NCI-H82 (cell line): ENCODE data around the gene SACS.

Experiments
- DNase-seq: peaks from one replicate; lab custom pipeline; 2025; lab: John Stamatoyannopoulos, UW

SACS gene

DNA sequence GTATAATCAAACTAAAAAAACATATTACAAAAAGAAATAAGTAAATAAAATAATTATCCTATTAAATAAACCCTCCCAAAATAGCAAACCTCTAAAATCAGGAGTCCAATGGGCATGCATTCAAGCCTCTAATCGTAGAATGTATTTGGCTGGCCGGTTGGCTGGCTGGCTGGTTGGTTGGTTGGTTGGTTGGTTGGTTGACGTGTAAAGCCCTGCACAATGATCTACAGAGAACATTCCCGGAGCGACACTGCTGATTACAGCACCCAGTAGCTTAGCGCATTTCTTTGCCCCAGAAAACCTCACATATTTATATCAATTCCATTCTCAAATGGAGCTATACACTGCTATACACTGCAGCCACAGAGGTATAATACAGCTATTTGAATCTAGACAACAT lies 65.6 kb downstream of the SACS start:
- no peak for DNase-seq

DNA sequence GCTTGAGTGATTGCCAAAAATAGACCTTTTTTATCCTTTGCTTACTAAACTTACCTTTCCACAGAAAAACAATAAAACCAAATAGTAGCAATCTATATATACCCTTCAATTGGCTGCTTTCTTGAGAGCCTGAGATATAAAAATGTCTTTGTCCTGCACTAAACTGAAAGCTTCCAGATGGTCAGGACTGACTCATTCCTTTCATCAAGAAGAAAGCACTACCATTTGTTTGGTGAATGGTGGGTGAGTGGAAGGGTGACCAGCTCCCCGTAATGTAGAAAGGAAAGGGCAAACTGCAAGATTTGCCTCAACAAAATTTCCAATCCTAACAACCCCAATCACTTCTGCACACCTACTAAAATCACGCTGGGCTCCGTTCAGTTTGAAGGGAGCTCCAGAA lies 67.8 kb downstream of the SACS start:
- DNase-seq, result no peak

DNA sequence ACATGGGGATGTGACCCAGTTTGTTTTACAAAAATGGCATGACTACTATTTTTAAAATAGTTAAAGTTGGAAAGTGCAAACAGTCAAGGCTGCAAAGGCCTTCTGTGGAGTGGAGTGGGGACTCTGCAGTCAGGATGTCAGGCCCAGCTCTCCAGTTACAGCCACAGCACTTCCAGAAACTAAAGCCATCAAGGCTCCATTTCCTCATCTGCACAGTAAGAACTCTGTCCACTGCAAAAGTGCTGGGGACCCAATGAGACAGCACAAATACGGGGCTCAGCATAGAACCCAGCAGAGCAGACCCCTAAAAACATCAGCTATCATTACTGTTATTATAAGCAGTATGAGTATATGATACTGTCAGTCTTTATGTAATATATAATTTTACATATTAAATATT lies 73.6 kb downstream of the SACS start:
- no peak for DNase-seq

DNA sequence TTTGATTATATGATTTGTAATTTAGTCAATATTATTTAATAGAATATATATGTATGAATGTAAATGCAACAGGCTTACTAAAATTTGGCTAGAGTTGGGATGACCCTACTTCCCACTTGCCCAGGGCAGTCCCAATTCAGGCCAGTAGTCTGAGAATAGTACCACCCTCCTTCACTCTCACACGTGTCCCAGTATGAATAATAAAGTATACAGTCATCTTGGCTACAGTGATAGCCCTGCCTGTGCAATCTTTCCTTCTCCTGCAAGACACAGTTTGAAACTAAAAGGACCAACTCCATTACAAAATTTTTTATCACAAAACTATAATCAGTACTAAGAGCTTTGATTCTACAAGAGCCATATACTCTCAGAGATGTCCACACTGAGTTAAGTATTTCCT lies 76.2 kb downstream of the SACS start:
- no peak for DNase-seq

DNA sequence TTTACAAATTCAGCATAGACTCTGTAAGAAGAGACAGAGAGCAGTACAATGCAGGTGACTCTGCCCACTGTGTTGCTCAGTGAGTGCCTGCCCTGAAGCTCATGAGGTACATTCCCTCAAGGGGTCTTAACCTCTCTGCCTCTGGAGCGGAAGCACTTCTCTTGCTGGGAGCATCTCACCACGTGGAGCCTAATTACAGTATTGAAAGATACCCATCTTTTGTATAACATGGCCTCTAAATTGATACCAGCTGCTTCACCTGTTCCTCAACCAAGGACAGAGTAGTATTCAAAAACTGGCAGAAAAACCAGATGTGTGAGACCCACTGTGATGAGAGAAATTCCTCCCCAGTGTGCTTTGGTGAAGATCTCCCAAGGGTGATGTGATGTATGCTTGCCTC lies 77.1 kb downstream of the SACS start:
- DNase-seq, result no peak

DNA sequence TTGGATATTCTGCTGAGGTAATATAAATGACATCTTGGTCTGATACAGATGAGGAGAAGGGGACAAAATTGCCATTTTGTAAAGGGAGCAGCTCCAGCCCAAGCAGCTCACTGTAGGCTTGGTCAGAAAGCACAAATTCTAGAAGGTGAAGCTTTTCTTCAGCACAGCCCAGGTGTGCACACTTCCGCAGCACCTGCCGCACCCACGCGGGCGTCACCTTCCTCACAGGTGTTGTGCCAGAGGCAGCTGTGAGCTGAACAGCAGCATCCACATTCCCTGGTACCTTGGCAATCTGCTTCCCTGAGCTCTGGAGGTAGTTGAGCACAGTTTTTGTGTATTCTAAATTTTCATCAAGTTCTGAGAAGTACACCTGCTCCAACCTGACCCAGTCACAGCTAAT lies 79.0 kb downstream of the SACS start:
- no peak for DNase-seq

DNA sequence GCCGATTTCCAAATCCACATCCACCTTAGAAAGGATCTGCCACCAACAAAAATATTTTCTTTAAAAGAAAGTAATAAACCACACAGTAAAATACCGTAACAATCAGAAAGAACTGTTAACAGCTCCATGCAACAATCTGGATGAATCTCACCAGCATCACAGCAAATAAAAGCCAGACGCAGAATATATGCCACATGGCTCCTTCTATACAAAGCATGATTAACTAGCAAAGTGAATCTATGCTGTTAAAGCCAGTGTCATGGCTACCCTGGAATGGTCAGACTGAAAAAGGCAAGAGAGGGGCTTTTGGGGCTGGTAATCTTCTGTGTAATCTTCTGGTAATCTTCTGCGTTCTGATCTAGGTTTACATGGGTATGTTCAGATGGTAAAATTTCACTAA lies 81.3 kb downstream of the SACS start:
- peak; percentile 22 for DNase-seq

DNA sequence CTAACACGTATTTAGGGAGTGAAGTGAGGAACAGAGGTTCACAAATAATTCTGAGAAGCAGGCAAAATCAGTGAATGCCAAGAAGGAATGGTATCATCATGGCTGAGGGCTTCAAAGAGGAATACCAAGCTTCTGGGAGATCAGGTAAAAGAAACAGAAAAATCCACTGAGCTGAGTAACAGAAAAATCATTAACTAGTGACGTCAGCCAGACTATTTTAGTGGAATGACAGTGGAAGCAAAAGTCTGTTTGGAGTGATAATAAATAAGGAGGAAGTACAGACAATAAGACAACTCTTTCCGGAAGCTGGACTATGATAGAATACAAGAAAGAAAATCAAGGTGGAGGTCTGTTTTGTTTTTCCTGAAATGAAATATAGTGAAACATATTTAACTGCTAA lies 83.5 kb downstream of the SACS start:
- DNase-seq, result no peak

DNA sequence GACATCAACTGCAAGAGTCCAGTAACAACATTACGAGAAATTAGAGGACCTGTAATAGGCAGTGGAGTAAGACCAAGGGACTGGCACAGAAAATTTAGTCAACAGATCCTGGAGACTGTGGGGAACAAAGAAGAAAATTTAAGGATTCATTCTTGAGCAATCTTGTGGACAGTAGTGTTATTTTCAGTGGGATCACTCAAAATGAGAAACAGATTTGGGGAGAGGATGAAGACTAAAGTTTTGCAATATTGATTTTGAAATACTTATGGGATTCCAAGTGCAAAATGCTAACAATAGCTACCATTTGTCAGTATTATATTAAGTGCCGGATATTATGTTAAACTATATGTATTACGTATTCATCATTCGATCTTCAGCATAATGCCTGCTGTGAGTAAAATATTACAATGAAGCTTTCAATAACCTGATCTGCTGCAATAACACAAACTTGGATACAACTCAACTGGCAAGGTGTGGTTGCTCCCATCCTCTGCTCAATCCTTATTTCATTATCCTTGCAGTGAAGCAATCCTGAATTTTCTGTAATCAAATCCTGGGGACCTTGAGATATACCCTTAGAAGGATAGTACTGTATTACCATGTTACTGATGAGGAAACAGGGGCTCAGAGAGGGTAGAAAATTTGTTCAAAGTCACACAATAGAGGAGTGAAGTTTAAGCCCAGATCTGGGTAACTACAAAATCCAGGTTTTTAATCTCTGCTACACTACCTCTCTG lies 84.2 kb downstream of the SACS start:
- DNase-seq, result no peak

DNA sequence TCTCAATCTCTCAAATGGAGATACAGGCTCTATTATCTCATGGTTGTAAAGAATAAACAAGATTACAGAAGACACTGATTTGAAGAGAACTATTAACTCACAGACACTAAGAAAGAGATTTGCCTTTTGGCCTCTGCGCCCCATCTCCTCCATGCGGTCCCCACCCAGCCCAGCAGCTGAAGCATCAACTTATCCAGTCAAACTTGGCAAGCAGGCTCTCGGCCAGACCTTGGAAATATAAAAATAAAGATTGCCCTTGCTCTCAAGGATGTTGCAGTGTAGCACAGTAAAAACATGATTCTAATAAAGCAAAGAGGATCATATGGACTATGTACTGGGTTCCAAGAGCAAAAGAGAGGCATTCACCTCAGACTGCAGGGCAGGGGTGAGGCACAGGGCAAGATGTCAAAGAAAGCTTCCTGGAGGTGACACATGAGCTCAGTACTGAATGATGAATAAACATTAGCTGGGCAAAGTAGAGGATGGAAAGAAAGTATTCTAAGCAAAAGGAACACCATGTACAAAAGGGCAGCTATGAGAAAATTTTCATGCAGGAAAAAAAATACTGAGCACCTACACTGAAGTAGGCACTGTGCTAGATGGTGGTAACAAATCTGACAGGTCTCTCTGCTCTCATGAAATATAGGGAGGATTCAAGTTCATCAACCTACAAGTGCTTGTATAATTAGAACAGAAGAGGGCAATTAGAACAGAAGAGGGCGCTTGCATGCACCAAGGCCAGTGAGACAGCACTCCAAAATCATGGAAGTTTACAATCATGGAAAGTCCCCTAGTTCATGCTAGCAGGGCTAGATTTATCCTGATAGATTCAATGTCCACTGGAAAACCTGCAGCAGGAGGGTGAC lies 85.0 kb downstream of the SACS start:
- DNase-seq, result no peak

DNA sequence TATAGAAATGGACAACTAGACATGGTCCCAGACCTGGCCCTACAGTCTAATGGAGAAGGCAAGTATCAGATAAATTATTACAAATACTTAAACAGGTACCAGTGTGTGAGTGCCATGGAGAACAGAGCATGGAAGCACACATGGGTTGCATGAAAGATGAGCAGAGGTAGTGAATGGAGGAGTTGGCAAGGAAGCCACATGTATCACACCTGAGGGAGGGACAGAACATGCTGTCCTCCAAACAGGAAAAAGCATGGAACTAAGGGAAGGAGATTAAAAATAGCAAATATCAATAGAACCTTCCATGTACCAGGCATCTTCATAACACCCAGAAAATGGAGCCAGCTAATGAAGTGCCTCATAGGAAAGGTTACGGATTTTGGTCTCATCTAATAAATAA lies 85.9 kb downstream of the SACS start:
- no peak for DNase-seq

DNA sequence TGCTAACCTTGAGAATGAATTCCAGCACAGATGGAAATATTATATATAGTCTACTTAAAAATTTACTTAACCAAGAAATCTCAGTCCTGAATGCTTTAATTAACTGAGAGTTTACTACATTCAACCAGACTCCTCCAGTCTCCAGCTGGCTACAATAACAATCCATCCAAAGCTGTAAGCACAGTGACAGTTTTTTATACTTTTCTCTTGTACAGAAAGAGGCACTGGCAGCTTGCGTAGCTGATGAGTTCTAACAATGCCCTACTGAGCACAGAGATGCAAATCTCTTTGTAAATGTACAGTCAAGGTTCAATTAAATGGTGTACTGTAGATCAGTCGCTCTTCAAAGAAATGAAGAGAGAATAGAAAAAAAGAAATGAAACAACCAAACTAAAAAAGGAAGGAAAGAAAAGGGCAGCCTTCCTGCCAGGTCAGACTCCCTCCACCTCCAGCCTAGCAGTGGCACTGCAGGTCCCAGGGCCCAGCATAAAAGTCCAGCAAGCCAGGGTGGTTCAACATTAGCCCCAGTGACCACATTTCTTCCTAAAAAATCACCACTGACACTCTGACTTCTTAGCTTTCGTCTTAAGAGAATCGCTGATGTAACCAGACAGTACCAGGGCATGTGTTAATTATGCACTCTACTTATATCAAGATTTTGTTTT lies 88.4 kb downstream of the SACS start:
- DNase-seq, result no peak

DNA sequence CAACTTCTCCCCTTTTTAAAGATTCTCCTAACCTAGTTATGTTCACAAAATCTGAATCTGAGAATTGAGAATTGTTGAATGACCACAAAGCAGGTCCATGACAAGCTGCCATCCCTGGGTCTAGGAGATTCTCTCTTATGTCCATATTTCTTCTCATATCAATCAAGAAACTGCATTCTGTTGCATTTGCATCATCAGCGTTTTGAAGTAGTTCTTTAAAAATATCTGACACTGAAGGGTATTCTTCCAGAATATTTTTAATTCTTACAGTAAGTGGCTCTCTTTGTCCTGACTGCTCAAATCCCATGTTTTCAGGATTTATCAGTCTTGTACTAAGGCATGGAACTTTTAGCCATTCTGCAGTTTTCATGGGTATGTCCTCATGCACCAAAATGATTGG lies 94.3 kb downstream of the SACS start:
- DNase-seq, result no peak

DNA sequence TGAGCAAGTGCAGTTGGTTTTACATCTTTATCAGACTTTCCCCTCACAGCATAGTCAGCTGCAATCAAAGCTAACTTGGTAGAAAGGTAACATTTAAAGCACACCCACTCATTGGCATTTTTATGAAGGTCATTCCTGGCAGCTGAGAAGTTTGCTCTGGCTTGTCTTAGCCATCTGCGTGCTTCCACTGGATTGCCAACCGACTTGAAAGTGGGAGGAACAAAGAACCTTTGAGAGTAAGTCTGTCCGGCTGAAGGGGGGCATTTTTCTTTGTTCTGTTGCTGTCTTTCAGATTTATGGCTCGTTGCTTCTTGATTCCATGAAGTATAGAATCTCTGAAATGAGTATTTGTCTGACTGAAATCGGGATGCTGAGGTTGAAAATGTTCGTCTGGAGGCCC lies 103.1 kb downstream of the SACS start:
- DNase-seq, result no peak

DNA sequence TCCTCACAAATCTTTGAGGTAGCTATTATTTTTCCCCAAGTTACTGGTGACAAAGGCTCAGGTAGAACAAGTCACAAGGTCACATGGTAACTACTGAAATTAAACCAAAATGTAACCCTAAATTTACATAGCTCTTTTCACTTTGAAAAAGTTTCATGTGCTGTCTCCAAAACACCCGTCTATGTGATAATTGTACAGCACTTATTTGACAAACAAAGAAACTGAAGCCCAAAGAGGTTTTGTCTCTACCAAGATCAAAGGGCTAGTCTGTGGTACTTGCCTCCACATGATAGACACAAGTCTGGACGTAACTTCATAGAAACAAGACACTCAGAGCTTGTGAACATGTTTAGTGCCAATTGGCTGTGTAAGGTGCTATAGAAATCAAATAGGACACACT lies 108.3 kb downstream of the SACS start:
- no peak for DNase-seq

DNA sequence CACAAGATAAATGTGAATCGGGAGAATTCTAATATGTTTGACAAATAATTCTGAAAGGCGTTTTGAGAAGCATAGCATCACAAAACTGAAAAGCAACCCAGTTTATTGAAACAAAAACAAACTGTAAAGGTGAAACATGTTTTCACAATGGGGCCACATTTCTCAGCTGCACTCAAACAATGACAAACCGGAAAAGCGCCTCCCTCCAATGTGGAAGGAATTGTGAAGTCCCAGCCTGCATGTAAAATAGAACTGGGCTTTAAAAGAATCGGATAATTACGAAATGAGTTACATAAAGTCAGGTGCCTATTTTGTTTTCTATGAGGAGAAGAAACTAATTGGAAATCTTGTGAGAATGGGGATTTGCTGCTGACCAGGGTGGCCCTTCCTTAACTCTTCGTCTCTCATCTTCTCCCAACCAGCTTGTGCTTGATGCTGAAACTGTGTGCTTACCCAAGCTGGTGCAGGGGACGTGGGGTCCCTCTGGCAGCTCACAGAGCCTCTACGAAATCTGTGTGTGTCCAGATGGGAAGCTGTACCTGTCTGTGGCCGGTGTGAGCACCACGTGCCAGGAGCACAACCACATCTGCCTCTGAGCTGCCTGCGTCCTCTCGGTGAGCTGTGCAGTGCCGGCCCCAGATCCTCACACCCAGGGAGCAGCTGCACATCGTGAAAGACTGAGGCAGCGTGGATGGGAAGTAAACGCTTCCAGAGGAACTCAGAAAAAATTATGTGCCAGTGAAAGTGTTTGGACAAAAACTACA lies 109.4 kb downstream of the SACS start:
- peak; percentile 16 for DNase-seq

DNA sequence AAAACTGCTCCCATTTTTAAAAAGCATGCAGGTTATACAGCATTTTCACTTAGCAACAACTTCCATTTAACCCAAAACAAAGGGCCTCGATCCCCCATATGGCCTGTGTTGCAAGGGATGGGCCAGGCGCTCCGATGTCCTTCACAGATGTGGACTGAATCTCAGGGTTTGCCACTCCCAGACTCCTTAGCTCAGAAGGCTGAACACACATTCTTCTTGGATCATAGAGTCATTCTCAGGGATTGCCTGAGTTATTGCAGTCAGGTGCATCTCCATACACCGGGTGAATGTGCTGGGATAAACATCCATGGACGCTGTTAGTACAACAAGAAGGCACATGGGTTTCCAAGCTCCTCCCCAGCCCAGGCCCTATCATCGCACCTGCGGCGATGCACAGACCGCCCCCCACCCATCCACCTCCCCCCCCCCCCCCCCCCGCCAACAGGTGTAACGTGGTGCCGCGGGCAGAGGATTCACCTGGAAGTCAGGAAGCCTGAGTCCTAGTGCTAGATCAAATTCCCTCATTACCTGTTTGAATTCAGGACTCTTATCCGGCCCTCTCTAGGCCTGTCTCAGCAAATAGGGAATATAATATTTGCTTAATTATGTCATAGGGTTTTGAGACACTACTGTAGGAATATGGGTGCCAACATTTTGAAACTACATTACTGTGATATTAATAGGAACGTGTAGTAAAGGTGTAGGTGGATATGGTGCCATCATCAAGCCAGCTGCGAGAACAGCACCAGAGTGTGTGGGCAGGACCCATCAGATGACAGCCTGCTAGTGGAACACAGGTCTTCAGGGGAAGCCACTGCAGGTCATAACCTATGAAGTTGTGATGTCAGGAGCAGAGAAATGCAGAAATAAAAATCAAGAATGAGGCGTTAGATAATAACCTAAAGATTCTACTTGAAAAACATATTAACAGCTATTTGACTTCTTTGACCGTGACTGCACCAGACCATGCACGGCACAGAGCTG lies 110.9 kb downstream of the SACS start:
- DNase-seq, result no peak

DNA sequence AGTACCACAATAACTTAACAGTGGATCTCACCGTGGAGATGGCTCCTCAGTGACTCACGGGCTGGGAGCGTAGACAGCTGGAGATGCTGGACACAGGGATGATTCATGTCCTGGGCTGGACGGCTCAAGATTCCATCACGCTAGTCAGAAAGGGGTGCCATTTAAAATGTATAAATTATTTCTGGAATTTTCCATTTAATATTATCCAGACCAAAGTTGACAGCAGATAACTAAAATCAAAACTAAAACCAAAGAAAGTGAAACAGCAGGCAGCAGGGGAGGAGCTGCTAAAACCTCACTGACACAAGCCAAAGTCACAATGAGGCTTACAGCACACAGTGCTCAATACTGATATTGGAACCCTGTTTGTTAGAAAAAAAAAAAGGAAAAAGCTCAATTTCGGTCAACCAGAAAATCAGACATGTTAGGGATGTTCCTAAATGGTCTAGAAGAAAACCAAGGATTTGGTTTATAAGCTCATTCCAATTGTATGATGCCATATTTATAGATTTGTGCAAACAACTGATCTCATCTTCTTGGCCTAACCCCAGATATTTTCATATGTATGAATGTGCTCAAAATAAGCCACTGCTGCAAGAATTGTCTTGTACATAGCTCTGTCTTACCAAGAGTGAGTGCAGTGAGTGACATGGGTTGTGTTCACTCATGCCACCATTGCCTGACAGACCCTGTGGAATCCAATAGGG lies 111.8 kb downstream of the SACS start:
- no peak for DNase-seq

DNA sequence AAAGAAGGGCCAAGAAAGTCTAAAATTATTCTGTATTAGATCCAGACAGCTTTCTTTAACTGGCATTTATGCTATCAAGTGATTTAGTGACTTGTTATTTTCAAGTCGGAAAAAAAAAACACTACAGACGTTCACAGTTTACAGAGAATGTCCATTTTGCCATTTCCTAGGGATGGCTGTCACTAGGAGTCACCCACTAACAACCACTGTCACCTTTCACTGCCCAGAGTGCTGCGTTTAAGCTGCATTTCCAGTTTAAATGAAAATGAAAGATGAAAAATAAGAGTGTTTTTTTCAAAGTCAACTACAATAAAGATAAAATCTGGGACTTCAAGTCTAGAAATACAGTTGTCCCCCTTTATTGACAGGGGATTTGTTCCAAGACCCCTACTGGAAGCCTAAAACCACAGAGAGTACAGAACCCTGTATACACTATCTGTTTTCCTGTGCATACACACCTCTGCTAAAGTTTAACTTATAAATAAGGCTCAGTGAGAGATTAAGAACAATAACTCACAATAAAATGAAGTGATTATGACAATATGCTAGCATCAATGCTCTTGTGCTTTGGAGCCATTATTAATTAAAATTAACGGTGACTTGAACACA lies 112.5 kb downstream of the SACS start:
- no peak for DNase-seq

DNA sequence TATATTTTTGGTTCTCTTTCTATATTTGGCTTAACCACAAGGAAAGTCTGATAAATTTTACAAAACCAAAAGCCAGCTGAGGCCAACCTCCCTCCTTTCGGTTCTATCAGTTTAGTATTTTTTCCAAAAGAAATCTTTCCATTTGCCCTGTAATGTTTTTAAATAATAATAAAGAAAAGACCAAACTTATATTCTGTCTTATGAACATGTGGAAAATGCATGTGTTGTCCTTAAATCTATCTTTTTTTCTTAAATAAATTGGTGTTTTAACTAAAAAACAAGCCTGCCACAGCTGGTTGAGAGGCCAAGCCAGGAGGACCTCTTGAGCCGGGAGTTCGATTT lies 113.6 kb downstream of the SACS start:
- no peak for DNase-seq
